ENCODE results near the gene KRTAP5-2.

GRCh38 chr11:1619449-1619848 lies 21.4 kb upstream of the KRTAP5-2 start:
- TF ChIP-seq, protein P1, sequence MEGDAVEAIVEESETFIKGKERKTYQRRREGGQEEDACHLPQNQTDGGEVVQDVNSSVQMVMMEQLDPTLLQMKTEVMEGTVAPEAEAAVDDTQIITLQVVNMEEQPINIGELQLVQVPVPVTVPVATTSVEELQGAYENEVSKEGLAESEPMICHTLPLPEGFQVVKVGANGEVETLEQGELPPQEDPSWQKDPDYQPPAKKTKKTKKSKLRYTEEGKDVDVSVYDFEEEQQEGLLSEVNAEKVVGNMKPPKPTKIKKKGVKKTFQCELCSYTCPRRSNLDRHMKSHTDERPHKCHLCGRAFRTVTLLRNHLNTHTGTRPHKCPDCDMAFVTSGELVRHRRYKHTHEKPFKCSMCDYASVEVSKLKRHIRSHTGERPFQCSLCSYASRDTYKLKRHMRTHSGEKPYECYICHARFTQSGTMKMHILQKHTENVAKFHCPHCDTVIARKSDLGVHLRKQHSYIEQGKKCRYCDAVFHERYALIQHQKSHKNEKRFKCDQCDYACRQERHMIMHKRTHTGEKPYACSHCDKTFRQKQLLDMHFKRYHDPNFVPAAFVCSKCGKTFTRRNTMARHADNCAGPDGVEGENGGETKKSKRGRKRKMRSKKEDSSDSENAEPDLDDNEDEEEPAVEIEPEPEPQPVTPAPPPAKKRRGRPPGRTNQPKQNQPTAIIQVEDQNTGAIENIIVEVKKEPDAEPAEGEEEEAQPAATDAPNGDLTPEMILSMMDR (conservative IDR thresholded peaks at IDR 0.05; ENCODE audit: low read length) = no peak
- no peak for TF ChIP-seq EZH2phosphoT487 (IDR thresholded peaks at IDR 0.05; ENCODE audit: borderline replicate concordance)

Measured in Loucy (cell line).